Neural crest cell (in vitro differentiated cells): Measurements from ENCODE around the gene C2. TPM values are rescaled to one million over a fixed set of nuclear protein-coding genes. Genes with fewer than 3 reads are reported as not detected.
"Not testable (repeated sequence)": the region's sequence is repeated elsewhere in the genome, so short reads cannot be mapped to it uniquely, and the experiment has no call there.

Experiments
- DNase-seq: peaks from one replicate; pipeline ENCODE4 v3.0.0; 2021; ENCODE audit warnings: low read depth, mixed read lengths, low spot score
- H3K27ac Mint-ChIP-seq: one replicate; pipeline ENCODE4 v1.8.0; 2021; ENCODE audit warnings: mild to moderate bottlenecking, mixed read lengths; ENCODE audit not compliant: unreplicated experiment
- H3K27me3 Mint-ChIP-seq: 2 replicates; pipeline ENCODE4 v1.8.0; 2021; ENCODE audit warnings: low read depth, mild to moderate bottlenecking, mixed read lengths
- H3K36me3 Mint-ChIP-seq: 2 replicates; pipeline ENCODE4 v1.8.0; 2021; ENCODE audit warnings: low read depth, mild to moderate bottlenecking, mixed read lengths
- H3K4me1 Mint-ChIP-seq: 2 replicates; pipeline ENCODE4 v1.8.0; 2021; ENCODE audit warnings: mixed read lengths
- H3K4me3 Mint-ChIP-seq: one replicate; pipeline ENCODE4 v1.8.0; 2021; ENCODE audit warnings: mild to moderate bottlenecking, mixed read lengths
- H3K9me3 Mint-ChIP-seq: 2 replicates; pipeline ENCODE4 v1.8.0; 2021; ENCODE audit warnings: mixed read lengths
- microRNA-seq: library from miRNA; unstranded; fragments of <30 nt; microRNA quantifications from one replicate; pipeline ENCODE4, GENCODE V29; 2020
- total RNA-seq: library from RNA; stranded (reverse); gene quantifications from 2 replicates; pipeline ENCODE4 v1.2.1, GENCODE V29; 2021
- TF ChIP-seq, protein P1 (sequence below): fragments of 200-600 bp; sonication (generic); conservative IDR thresholded peaks from 2 replicates; pipeline ENCODE4 v1.5.0; 2021; ENCODE audit warnings: antibody characterized with exemption, mild to moderate bottlenecking

Gene C2
- total RNA-seq, 1 donor from 2014 or later: 0.35 TPM

- Mint-ChIP-seq H3K4me1 (no peaks in the 10 kb centered on the region), H3K9me3 (no peaks in the 10 kb centered on the region), H3K4me3 (no peak overlapping the region), H3K27ac (no peak overlapping the region), H3K36me3 (peaks cover 7% of the 10 kb centered on the region), H3K27me3 (no peaks in the 10 kb centered on the region)
- TF ChIP-seq, protein P1, sequence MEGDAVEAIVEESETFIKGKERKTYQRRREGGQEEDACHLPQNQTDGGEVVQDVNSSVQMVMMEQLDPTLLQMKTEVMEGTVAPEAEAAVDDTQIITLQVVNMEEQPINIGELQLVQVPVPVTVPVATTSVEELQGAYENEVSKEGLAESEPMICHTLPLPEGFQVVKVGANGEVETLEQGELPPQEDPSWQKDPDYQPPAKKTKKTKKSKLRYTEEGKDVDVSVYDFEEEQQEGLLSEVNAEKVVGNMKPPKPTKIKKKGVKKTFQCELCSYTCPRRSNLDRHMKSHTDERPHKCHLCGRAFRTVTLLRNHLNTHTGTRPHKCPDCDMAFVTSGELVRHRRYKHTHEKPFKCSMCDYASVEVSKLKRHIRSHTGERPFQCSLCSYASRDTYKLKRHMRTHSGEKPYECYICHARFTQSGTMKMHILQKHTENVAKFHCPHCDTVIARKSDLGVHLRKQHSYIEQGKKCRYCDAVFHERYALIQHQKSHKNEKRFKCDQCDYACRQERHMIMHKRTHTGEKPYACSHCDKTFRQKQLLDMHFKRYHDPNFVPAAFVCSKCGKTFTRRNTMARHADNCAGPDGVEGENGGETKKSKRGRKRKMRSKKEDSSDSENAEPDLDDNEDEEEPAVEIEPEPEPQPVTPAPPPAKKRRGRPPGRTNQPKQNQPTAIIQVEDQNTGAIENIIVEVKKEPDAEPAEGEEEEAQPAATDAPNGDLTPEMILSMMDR: no peak
- DNase-seq: no peak
Observed at GRCh38 chr6:31979238-31979898, 51.9 kb downstream of the C2 start.

DNA sequence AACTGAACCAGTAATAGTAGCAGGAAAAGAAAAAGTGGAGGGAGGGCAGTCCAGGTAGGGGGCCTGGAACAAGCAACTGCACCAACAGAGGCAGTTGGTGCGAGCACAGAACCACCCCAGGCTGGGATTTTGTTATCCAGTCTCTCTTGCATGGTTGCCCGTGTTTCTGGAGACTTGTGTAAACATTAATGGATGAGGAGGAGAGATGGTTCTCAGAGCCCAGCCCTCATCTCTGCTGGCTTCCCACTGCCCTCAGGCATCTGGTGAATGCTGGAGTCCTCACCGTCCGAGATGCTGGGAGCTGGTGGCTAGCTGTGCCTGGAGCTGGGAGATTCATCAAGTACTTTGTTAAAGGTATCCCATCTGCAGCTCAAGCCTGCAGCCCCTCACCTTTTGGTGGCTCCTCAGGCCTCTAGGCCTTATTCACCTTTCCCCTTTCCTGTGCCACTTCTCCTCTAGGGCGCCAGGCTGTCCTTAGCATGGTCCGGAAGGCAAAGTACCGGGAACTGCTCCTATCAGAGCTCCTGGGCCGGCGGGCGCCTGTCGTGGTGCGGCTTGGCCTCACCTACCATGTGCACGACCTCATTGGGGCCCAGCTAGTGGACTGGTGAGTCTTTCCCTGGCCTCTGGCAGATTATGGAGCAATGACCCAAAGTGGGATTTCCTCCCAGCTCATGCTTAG lies 52.8 kb downstream of the C2 start:
- H3K9me3 Mint-ChIP-seq, H3K4me1 Mint-ChIP-seq, DNase-seq, H3K36me3 Mint-ChIP-seq, H3K4me3 Mint-ChIP-seq, H3K27me3 Mint-ChIP-seq: not testable (repeated sequence)
- H3K27ac Mint-ChIP-seq: peak overlapping the region; percentile 78

GRCh38 chr6:31980998-31981397 lies 53.5 kb downstream of the C2 start:
- not testable (repeated sequence) for H3K36me3 Mint-ChIP-seq, H3K9me3 Mint-ChIP-seq

DNA sequence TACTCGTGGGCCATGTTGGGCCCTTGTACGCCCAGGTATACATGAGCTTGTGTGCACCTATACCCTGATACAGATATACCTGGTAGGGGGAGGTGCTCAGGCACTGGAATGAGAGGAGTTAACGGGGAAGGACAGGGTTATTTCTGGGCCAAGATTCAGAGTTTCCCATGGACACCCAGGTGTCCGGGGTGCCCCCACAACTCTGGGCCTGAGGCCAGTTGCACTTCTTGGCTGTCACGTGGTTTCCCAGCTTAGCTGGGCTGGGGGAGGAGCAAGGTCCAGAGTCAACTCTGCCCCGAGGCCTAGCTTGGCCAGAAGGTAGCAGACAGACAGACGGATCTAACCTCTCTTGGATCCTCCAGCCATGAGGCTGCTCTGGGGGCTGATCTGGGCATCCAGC lies 54.2 kb downstream of the C2 start, which contains the start of gene C4A:
C4A (plus strand) TSS at position 314 of the 400 bp plus-strand sequence; CDS start at position 365, 51 bp downstream.
- DNase-seq, H3K9me3 Mint-ChIP-seq, H3K27ac Mint-ChIP-seq, H3K4me3 Mint-ChIP-seq, H3K36me3 Mint-ChIP-seq, H3K27me3 Mint-ChIP-seq, H3K4me1 Mint-ChIP-seq: not testable (repeated sequence)

More at GRCh38 chr6:31980998-31981397, 53.5 kb downstream of the C2 start:
- H3K27ac Mint-ChIP-seq, H3K27me3 Mint-ChIP-seq, H3K4me1 Mint-ChIP-seq, DNase-seq, H3K4me3 Mint-ChIP-seq: not testable (repeated sequence)

DNA sequence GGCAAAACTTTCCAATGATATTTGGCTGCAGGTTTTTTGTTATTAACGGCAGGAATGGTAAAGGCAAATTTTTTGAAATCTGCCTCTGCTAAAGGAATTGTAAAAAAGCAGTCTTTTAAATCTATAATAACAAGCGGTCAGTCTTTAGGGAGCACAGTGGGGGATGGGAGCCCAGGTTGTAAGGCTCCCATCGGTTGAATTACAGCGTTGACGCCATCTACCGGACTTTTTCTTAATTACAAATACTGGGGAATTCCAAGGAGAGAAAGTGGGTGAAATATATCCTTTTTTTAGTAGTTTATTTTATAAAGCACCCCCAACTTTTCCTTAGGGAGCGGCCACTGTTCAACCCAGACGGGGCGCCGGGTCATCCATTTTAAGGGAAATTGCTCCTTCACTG lies 61.8 kb downstream of the C2 start:
- H3K27me3 Mint-ChIP-seq, H3K27ac Mint-ChIP-seq, DNase-seq, H3K4me1 Mint-ChIP-seq, H3K9me3 Mint-ChIP-seq, H3K36me3 Mint-ChIP-seq, H3K4me3 Mint-ChIP-seq: not testable (repeated sequence)

DNA sequence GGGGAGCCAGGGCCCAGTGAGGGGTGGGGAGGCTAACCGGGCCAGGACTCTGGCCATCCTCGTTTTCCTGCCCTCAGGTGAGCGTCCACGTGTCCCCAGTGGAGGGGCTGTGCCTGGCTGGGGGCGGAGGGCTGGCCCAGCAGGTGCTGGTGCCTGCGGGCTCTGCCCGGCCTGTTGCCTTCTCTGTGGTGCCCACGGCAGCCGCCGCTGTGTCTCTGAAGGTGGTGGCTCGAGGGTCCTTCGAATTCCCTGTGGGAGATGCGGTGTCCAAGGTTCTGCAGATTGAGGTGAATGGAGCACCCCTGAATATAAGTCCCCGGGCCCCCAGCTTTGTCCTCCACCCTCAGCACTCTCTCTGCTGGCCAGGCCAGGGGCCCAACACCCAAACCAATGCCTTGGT lies 66.9 kb downstream of the C2 start:
- not testable (repeated sequence) for H3K4me1 Mint-ChIP-seq, H3K27ac Mint-ChIP-seq, DNase-seq, H3K27me3 Mint-ChIP-seq, H3K9me3 Mint-ChIP-seq, H3K4me3 Mint-ChIP-seq, H3K36me3 Mint-ChIP-seq

Small RNA genes lying within 50 kb of the gene (microRNA-seq; reads per million reads assigned to microRNA genes)
- gene MIR1236: 3.0 reads per million

Other genes with a start within 250 kb of the C2 start
- gene LY6G5C, start 246.7 kb upstream of the C2 start, total RNA-seq: 9.1 and 11.0 TPM in 2 replicates
- 70.9 and 73.6 TPM in 2 replicates for gene ABHD16A, start 224.4 kb upstream of the C2 start, total RNA-seq
- not detected in 2 replicates for gene LY6G6F, start 220.9 kb upstream of the C2 start, total RNA-seq
- gene LY6G6D, start 212.4 kb upstream of the C2 start, total RNA-seq: not detected in 2 replicates
- gene LY6G6C, start 206.0 kb upstream of the C2 start, total RNA-seq: 1.2 TPM in 2 replicates
- gene MPIG6B, start 204.3 kb upstream of the C2 start, total RNA-seq: not detected in 2 replicates
- gene DDAH2, start 198.4 kb upstream of the C2 start, total RNA-seq: 186 and 194 TPM in 2 replicates
- gene CLIC1, start 191.2 kb upstream of the C2 start, total RNA-seq: 305 and 313 TPM in 2 replicates
- 79.5 and 86.2 TPM in 2 replicates for gene MSH5, start 187.7 kb upstream of the C2 start, total RNA-seq
- 21.3 and 25.1 TPM in 2 replicates for gene SAPCD1, start 165.1 kb upstream of the C2 start, total RNA-seq
- 2.0 and 2.7 TPM in 2 replicates for gene VWA7, start 150.4 kb upstream of the C2 start, total RNA-seq
- gene VARS1, start 132.0 kb upstream of the C2 start, total RNA-seq: 162 and 163 TPM in 2 replicates
- gene LSM2, start 120.8 kb upstream of the C2 start, total RNA-seq: 122 and 135 TPM in 2 replicates
- 1.5 and 1.8 TPM in 2 replicates for gene HSPA1L, start 112.4 kb upstream of the C2 start, total RNA-seq
- 70.3 and 72.3 TPM in 2 replicates for gene HSPA1A, start 112.2 kb upstream of the C2 start, total RNA-seq
- 78.5 and 82.5 TPM in 2 replicates for gene HSPA1B, start 100.0 kb upstream of the C2 start, total RNA-seq
- 46.3 and 49.9 TPM in 2 replicates for gene NEU1, start 64.9 kb upstream of the C2 start, total RNA-seq
- gene SLC44A4, start 48.7 kb upstream of the C2 start, total RNA-seq: 0.32 and 0.84 TPM in 2 replicates
- gene EHMT2, start 30.0 kb upstream of the C2 start, total RNA-seq: 202 and 205 TPM in 2 replicates
- gene ZBTB12, start 25.6 kb upstream of the C2 start, total RNA-seq: 60.8 and 61.1 TPM in 2 replicates
- gene CFB, start 18.4 kb downstream of the C2 start, total RNA-seq: not detected in 2 replicates
- 86.1 and 88.4 TPM in 2 replicates for gene NELFE, start 31.3 kb downstream of the C2 start, total RNA-seq
- 77.9 and 88.7 TPM in 2 replicates for gene SKIC2, start 31.5 kb downstream of the C2 start, total RNA-seq
- 23.8 and 26.6 TPM in 2 replicates for gene DXO, start 44.4 kb downstream of the C2 start, total RNA-seq
- gene C4A, start 54.3 kb downstream of the C2 start, total RNA-seq: 5.6 and 10.1 TPM in 2 replicates
- gene C4B, start 87.1 kb downstream of the C2 start, total RNA-seq: 5.3 and 6.7 TPM in 2 replicates
- 0.23 TPM in 2 replicates for gene CYP21A2, start 110.7 kb downstream of the C2 start, total RNA-seq
- gene TNXB, start 181.6 kb downstream of the C2 start, total RNA-seq: 4.6 and 6.6 TPM in 2 replicates
- 83.6 and 87.1 TPM in 2 replicates for gene ATF6B, start 200.5 kb downstream of the C2 start, total RNA-seq
- 12.4 and 13.0 TPM in 2 replicates for gene FKBPL, start 202.6 kb downstream of the C2 start, total RNA-seq
- 3.1 and 4.1 TPM in 2 replicates for gene PRRT1, start 224.2 kb downstream of the C2 start, total RNA-seq
- 60.9 and 62.3 TPM in 2 replicates for gene PPT2, start 226.4 kb downstream of the C2 start, total RNA-seq
- gene EGFL8, start 236.9 kb downstream of the C2 start, total RNA-seq: 39.3 and 44.0 TPM in 2 replicates
- gene AGPAT1, start 248.4 kb downstream of the C2 start, total RNA-seq: 88.9 and 92.9 TPM in 2 replicates